Psoas muscle (tissue), 8 donors: ENCODE measurements around the gene PRSS33. TPM values are rescaled to one million over a fixed set of nuclear protein-coding genes. Genes with fewer than 3 reads are reported as not detected.
A peak's percentile ranks its signal among the peaks of the same experiment; 100 is the strongest.

Experiments used
- ATAC-seq, 4 donors: fragments of 200-7000 bp; cut with Tn5 transposase; one replicate each; pipeline ENCODE4 v1.9.1; 2020; ENCODE audit warnings: moderate library complexity in 3 of 4, mild to moderate bottlenecking in 2 of 4
- DNase-seq, 2 donors: peaks; one replicate each; pipeline ENCODE4 v3.0.0-alpha.2; 2020
- H3K27ac ChIP-seq: fragments of 200-600 bp; one replicate; pipeline ENCODE4 v1.8.0; 2022
- H3K27me3 ChIP-seq, 3 donors: fragments of 200-600 bp in 1 of 3; one replicate each; pipeline versions ENCODE4 v1.6.1 to v1.8.0; 2013 to 2022; ENCODE audit warnings: low read length in 2 of 3, mild to moderate bottlenecking in 2 of 3, moderate library complexity in 1 of 3; ENCODE audit not compliant: insufficient read depth in 3 of 3
- H3K36me3 ChIP-seq, 2 donors: fragments of 200-600 bp in 1 of 2; one replicate each; pipeline versions ENCODE4 v1.6.1 to v1.8.0; 2013 to 2022; ENCODE audit warnings: low read depth in 1 of 2, mild to moderate bottlenecking in 1 of 2, moderate library complexity in 1 of 2; ENCODE audit not compliant: insufficient read depth in 1 of 2
- H3K4me1 ChIP-seq: fragments of 200-600 bp; one replicate; pipeline ENCODE4 v1.8.0; 2022
- H3K4me3 ChIP-seq: fragments of 200-600 bp; one replicate; pipeline ENCODE4 v1.8.0; 2022; ENCODE audit warnings: mild to moderate bottlenecking
- H3K9me3 ChIP-seq: fragments of 200-600 bp; one replicate; pipeline ENCODE4 v1.8.0; 2022
- WGBS, 3 donors: extraction: QIAGEN DNeasy Blood & Tissue Kit; methylation state at CpG; one replicate each; pipeline versions ENCODE4 v1.1.6 to v1.1.7; 2013; 5-methylcytosine and 5-hydroxymethylcytosine counted together
- intact Hi-C, 2 donors: fragments of 100-400 bp; cut with DNase I; formaldehyde crosslinking; loops; one replicate each; pipeline versions ENCODE4 v1.11.0 to v1.14.2; 2022
- polyA plus RNA-seq, 3 donors: library from polyadenylated mRNA; stranded (reverse); fragments of 200-250 nt; gene quantifications; one replicate each; pipeline ENCODE4 v1.2.3, GENCODE V29; 2013
- total RNA-seq, 4 donors: library from RNA; stranded (reverse); fragmentation: NEBNext Ultra II Directional in 2 of 4; extraction: Animal tissue kit (Norgen Biotek cat#: 25700) in 2 of 4; gene quantifications; one replicate each; pipeline versions ENCODE4 v1.2.1 to v1.2.4, GENCODE V29; 2021 to 2023
- TF ChIP-seq, protein P1 (sequence below): fragments of 200-600 bp; IDR thresholded peaks from one replicate; pipeline ENCODE4 v1.8.0; 2022; ENCODE audit warnings: antibody characterized with exemption
- donor health status: healthy with polysubstance abuse.
- donor health status: DM: no; HTN: no; CAD: no; lungs with moderate emphysema.
- donor health status: Bipolar disorder and iron deficiency.
- donor health status: healthy.
- donor health status: DM: yes; HTN: yes; CAD: no.
- donor health status: DM: no; HTN: no; CAD: no.
- donor health status: DM: no; HTN: no; CAD: no.
- donor health status: DM: yes; HTN: yes; CAD: no.

The PRSS33 gene
- total and polyA plus RNA-seq, 7 donors = not detected

GRCh38 chr16:2752850-2753732 is 34.3 kb downstream of the PRSS33 start:
- intact Hi-C loops = no loop called here
- peaks cover 0 to 27% of the 10 kb centered on the region in 2 donors for H3K36me3 ChIP-seq
- H3K27me3 ChIP-seq = no peaks in the 10 kb centered on the region
- DNase-seq = peak; percentile 90 to 95
- H3K27ac ChIP-seq = peak overlapping the region; percentile 97
- 0 to 1% (median 1%) methylated on average over 38 to 78 of the region's 82 CpGs for WGBS, 3 donors
- peak; percentile 81 to 87 (median 86) for ATAC-seq
- H3K9me3 ChIP-seq = no peaks in the 10 kb centered on the region
- peaks cover 47% of the 10 kb centered on the region for H3K4me1 ChIP-seq
- TF ChIP-seq, protein P1, sequence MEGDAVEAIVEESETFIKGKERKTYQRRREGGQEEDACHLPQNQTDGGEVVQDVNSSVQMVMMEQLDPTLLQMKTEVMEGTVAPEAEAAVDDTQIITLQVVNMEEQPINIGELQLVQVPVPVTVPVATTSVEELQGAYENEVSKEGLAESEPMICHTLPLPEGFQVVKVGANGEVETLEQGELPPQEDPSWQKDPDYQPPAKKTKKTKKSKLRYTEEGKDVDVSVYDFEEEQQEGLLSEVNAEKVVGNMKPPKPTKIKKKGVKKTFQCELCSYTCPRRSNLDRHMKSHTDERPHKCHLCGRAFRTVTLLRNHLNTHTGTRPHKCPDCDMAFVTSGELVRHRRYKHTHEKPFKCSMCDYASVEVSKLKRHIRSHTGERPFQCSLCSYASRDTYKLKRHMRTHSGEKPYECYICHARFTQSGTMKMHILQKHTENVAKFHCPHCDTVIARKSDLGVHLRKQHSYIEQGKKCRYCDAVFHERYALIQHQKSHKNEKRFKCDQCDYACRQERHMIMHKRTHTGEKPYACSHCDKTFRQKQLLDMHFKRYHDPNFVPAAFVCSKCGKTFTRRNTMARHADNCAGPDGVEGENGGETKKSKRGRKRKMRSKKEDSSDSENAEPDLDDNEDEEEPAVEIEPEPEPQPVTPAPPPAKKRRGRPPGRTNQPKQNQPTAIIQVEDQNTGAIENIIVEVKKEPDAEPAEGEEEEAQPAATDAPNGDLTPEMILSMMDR = no peak
- peak overlapping the region; percentile 96 for H3K4me3 ChIP-seq

DNA sequence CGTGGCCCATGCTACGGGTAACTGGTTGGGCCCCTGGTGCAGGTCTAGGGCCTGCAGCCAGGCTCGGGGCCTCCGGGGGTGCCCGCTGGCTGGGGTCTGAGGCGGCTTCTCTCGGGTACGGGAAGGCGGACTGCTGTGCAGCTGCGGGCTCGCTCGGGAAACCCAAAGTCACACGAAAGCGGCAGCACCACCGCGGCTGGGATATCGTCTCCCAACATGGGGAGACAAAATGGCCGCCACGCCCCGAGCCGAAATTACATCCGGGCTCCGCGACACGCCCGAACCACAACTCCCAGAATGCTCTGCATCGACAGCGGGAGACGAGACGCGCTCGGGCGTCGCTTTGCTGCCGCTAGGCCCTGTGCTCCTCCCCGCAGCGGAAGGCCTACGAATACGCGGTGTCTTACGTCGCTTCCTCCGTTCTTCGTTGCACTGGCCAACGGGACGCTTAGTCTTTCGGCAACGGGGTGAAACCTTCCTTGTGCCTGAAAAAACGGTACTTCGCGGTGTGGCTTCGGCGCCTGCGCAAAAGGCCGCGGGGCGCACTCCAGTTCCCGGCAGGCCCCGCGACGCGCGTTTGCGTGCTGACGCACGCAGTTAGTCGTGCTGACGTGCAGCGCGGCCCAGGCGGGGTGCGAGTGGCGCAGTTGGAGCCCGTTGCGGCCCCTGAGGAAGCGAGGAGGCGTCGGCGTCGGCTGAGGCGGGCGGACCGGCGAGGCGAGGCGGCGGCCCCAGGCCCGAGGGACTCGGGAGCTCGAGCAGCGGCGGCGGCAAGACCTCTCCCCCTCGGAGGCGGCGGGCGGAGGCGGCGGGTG is 35.1 kb downstream of the PRSS33 start, which contains the start of gene SRRM2:
SRRM2 (plus strand) TSS at position 604 of the 815 bp plus-strand sequence. CDS start 3,727 bp downstream, outside the sequence.
- Histone ChIP-seq H3K4me3 (peak within 1 kb of the TSS; percentile 96), H3K36me3 (peaks cover 0 to 18% of the 10 kb centered on the region in 2 donors), H3K4me1 (peaks cover 40% of the 10 kb centered on the region), H3K27me3 (no peaks in the 10 kb centered on the region), H3K27ac (peak within 1 kb of the TSS; percentile 97), H3K9me3 (no peaks in the 10 kb centered on the region)
- intact Hi-C loops = no loop called here
- DNase-seq = peak; percentile 95 to 98
- TF ChIP-seq, protein P1 = no peak
- 1% methylated on average over 85 to 98 of the region's 99 CpGs for WGBS, 3 donors
- peak; percentile 90 to 93 (median 90) for ATAC-seq

- no peaks in the 10 kb centered on the region for H3K9me3 ChIP-seq
- DNase-seq (no peak), ATAC-seq (no peak)
- peaks cover 0 to 12% of the 10 kb centered on the region in 2 donors for H3K36me3 ChIP-seq
- peak overlapping the region; percentile 96 for H3K4me3 ChIP-seq
- TF ChIP-seq, protein P1 = no peak
- WGBS, 3 donors = 51 to 60% (median 51%) methylated on average over 23 of the region's 23 CpGs
- peak overlapping the region; percentile 97 for H3K27ac ChIP-seq
- no peaks in the 10 kb centered on the region for H3K27me3 ChIP-seq
- intact Hi-C loops = no loop called here
- peaks cover 34% of the 10 kb centered on the region for H3K4me1 ChIP-seq
Observed at GRCh38 chr16:2751577-2752034, 35.8 kb downstream of the PRSS33 start.

DNA sequence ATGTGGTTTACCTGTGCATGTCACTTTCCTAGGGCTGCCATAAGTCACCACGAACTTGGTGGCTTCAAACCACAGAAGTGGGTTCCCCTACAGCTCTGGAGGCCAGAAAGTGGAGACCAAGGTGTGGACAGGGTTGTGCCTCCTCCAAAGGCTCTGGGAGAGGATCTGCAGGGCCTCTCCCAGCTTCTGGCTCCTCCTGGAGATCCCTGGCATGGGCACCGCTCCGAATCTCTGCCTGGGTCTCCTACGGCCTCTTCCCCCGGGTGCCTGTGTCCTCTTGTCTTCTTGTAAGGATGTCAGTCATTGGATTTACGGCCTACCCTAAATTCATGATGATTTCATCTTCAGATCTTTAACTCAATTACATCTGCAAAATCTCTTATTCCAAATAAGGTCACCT is 37.4 kb downstream of the PRSS33 start:
- WGBS, 3 donors = 92 to 95% (median 92%) methylated on average over 6 of the region's 6 CpGs
- no peak overlapping the region for H3K27ac ChIP-seq
- ATAC-seq (no peak), DNase-seq (no peak)
- no peak overlapping the region for H3K4me3 ChIP-seq
- H3K27me3 ChIP-seq = no peaks in the 10 kb centered on the region
- peaks cover 17% of the 10 kb centered on the region for H3K4me1 ChIP-seq
- TF ChIP-seq, protein P1 = no peak
- peaks cover 0 to 6% of the 10 kb centered on the region in 2 donors for H3K36me3 ChIP-seq
- intact Hi-C loops = no loop called here
- H3K9me3 ChIP-seq = no peaks in the 10 kb centered on the region
